Heart right ventricle (tissue), 16 donors: Measurements from ENCODE around the gene RUNX1. TPM values are rescaled to one million over a fixed set of nuclear protein-coding genes. Genes with fewer than 3 reads are reported as not detected.

Experiments used
- ATAC-seq, 8 donors: fragments of 200-7000 bp; cut with Tn5 transposase; one replicate each; pipeline ENCODE4 v1.9.1; 2020; ENCODE audit warnings: mild to moderate bottlenecking in 8 of 8, moderate library complexity in 8 of 8, moderate number of reproducible peaks in 1 of 8
- DNase-seq, 2 donors: peaks; one replicate each; pipeline ENCODE4 v3.0.0-alpha.2; 2020
- H3K27ac ChIP-seq, 10 donors: fragments of 200-600 bp; sonication (generic) in 2 of 10; one replicate each; pipeline versions ENCODE4 v1.5.0 to v1.8.0; 2020 to 2022; ENCODE audit warnings: mild to moderate bottlenecking in 3 of 10
- H3K27me3 ChIP-seq, 7 donors: fragments of 200-600 bp; one replicate each; pipeline ENCODE4 v1.8.0; 2021 to 2022; ENCODE audit warnings: mild to moderate bottlenecking in 2 of 7
- H3K36me3 ChIP-seq, 9 donors: fragments of 200-600 bp; sonication (generic) in 1 of 9; one replicate each; pipeline versions ENCODE4 v1.5.0 to v1.8.0; 2020 to 2022; ENCODE audit warnings: mild to moderate bottlenecking in 2 of 9
- H3K4me1 ChIP-seq, 9 donors: fragments of 200-600 bp; sonication (generic) in 1 of 9; one replicate each; pipeline versions ENCODE4 v1.5.0 to v1.8.0; 2020 to 2022; ENCODE audit warnings: mild to moderate bottlenecking in 4 of 9
- H3K4me3 ChIP-seq, 10 donors: fragments of 200-600 bp; sonication (generic) in 2 of 10; one replicate each; pipeline versions ENCODE4 v1.5.0 to v1.8.0; 2020 to 2022; ENCODE audit warnings: mild to moderate bottlenecking in 7 of 10, moderate library complexity in 2 of 10
- H3K9me3 ChIP-seq, 11 donors: fragments of 200-600 bp in 10 of 11; sonication (generic) in 2 of 11; one replicate each; pipeline versions ENCODE4 v1.5.0 to v1.8.0; 2013 to 2022; ENCODE audit warnings: mild to moderate bottlenecking in 2 of 11, control low read depth in 1 of 11, moderate library complexity in 1 of 11
- WGBS, 2 donors: extraction: QIAGEN DNeasy Blood & Tissue Kit; methylation state at CpG; one replicate each; pipeline ENCODE4 v1.1.7; 2013; ENCODE audit warnings: inconsistent platforms in 1 of 2; 5-methylcytosine and 5-hydroxymethylcytosine counted together
- intact Hi-C, 10 donors: fragments of 100-400 bp; cut with DNase I; formaldehyde crosslinking; loops; one replicate each; pipeline versions ENCODE4 v1.11.1 to v1.14.2; 2022
- polyA plus RNA-seq, 2 donors: library from polyadenylated mRNA; stranded (reverse); fragments of 200-250 nt; gene quantifications; one replicate each; pipeline ENCODE4 v1.2.3, GENCODE V29; 2013
- total RNA-seq, 10 donors: library from RNA; stranded (reverse); fragmentation: NEBNext Ultra II Directional in 3 of 10; extraction: Animal tissue kit (Norgen Biotek cat#: 25700) in 3 of 10; gene quantifications; one replicate each; pipeline versions ENCODE4 v1.2.1 to v1.2.4, GENCODE V29; 2021 to 2023
- TF ChIP-seq, protein P1 (sequence below), 9 donors: fragments of 200-600 bp; sonication (generic) in 2 of 9; IDR thresholded peaks; one replicate each; pipeline versions ENCODE4 v1.5.0 to v1.8.0; 2021 to 2022; ENCODE audit warnings: antibody characterized with exemption in 9 of 9, mild to moderate bottlenecking in 5 of 9, moderate library complexity in 1 of 9
- donor health status: Arrhythmogenic right ventricular cardiomyopathy.
- donor health status: ischemic (EF 13 %, LVEDD 7.1; RV severe dilation, severe dysfunction).
- donor health status: healthy with polysubstance abuse.
- donor health status: DM: no; HTN: yes; CAD: no.
- donor health status: DM: no; HTN: no; CAD: no.
- donor health status: ischemic (EF 25% LVEDD 6.9; RV normal size, moderate dysfunction).
- donor health status: ischemic (EF 25% LVEDD 5.7; RV mildly dilated, moderate dysfunction).
- donor health status: healthy.
- donor health status: DM: yes; HTN: yes; CAD: no.
- donor health status: Ischemic cardiomyopathy.
- donor health status: ischemic (EF 35%, LVEDD 5.7; RV mildly dilated, moderate dysfunction).
- donor health status: nonischemic (EF 11% LVEDD 7.7; RV severe dilation, severe dysfunction).
- donor health status: DM: yes; HTN: yes; CAD: no.
- donor health status: PGD.
- donor health status: ischemic (EF 29% LVEDD 5.4; RV normal size, mild dysfunction).
- donor health status: nonischemic (EF 23%, LVEDD 6.1; RV moderate dilation, normal function).

Gene RUNX1
- total and polyA plus RNA-seq, 12 donors: 0.88 to 29.3 (median 3.5) TPM

GRCh38 chr21:34882719-34883131 is 166.4 kb downstream of the RUNX1 start:
- Histone ChIP-seq H3K27ac (peak overlapping the region in 4 of 10 donors; percentile 11 to 99 (median 16)), H3K27me3 (peaks cover 3 to 64% (median 56%) of the 10 kb centered on the region in 7 donors), H3K4me3 (peak overlapping the region in 5 of 10 donors; percentile 59 to 73 (median 69)), H3K36me3 (peaks cover 0 to 61% (median 0%) of the 10 kb centered on the region in 9 donors), H3K9me3 (no peaks in the 10 kb centered on the region), H3K4me1 (peaks cover 0 to 49% (median 11%) of the 10 kb centered on the region in 9 donors)
- TF ChIP-seq, protein P1, sequence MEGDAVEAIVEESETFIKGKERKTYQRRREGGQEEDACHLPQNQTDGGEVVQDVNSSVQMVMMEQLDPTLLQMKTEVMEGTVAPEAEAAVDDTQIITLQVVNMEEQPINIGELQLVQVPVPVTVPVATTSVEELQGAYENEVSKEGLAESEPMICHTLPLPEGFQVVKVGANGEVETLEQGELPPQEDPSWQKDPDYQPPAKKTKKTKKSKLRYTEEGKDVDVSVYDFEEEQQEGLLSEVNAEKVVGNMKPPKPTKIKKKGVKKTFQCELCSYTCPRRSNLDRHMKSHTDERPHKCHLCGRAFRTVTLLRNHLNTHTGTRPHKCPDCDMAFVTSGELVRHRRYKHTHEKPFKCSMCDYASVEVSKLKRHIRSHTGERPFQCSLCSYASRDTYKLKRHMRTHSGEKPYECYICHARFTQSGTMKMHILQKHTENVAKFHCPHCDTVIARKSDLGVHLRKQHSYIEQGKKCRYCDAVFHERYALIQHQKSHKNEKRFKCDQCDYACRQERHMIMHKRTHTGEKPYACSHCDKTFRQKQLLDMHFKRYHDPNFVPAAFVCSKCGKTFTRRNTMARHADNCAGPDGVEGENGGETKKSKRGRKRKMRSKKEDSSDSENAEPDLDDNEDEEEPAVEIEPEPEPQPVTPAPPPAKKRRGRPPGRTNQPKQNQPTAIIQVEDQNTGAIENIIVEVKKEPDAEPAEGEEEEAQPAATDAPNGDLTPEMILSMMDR (IDR thresholded peaks at IDR 0.05): no peak
- WGBS, 2 donors: 83 to 88% methylated on average over 2 of the region's 2 CpGs
- intact Hi-C loops: loop anchor here in 4 of 10 donors (10.0 kb wide), 4 partner anchors 522 to 1052 kb away; no protein-coding TSS in a partner anchor
- DNase-seq (no peak), ATAC-seq (peak in 2 of 8 donors; percentile 57 to 65)

GRCh38 chr21:34881839-34882371 is 167.2 kb downstream of the RUNX1 start:
- Histone ChIP-seq H3K27me3 (peaks cover 3 to 56% (median 51%) of the 10 kb centered on the region in 7 donors), H3K4me1 (peaks cover 0 to 46% (median 9%) of the 10 kb centered on the region in 9 donors), H3K27ac (peak overlapping the region in 3 of 10 donors; percentile 11 to 99 (median 15)), H3K36me3 (peaks cover 0 to 69% (median 0%) of the 10 kb centered on the region in 9 donors), H3K9me3 (no peaks in the 10 kb centered on the region), H3K4me3 (peak overlapping the region in 5 of 10 donors; percentile 3 to 73 (median 13))
- no peak for DNase-seq
- ATAC-seq: no peak
- WGBS, 2 donors: 73 to 84% methylated on average over 4 of the region's 4 CpGs
- intact Hi-C loops: loop anchor here in 4 of 10 donors (10.0 kb wide), 4 partner anchors 523 to 1053 kb away; no protein-coding TSS in a partner anchor
- TF ChIP-seq, protein P1 (IDR thresholded peaks at IDR 0.05): no peak

GRCh38 chr21:34881421-34881820 is 167.7 kb downstream of the RUNX1 start:
- peak overlapping the region in 1 of 10 donors; percentile 99 for H3K27ac ChIP-seq
- intact Hi-C loops: loop anchor here in 4 of 10 donors (10.0 kb wide), 4 partner anchors 523 to 1053 kb away; no protein-coding TSS in a partner anchor
- H3K27me3 ChIP-seq: peaks cover 0 to 51% (median 46%) of the 10 kb centered on the region in 7 donors
- TF ChIP-seq, protein P1 (IDR thresholded peaks at IDR 0.05): no peak
- WGBS, 2 donors: 79 to 89% methylated on average over 3 of the region's 3 CpGs
- no peaks in the 10 kb centered on the region for H3K9me3 ChIP-seq
- peaks cover 0 to 74% (median 0%) of the 10 kb centered on the region in 9 donors for H3K36me3 ChIP-seq
- peak overlapping the region in 2 of 10 donors; percentile 12 to 69 for H3K4me3 ChIP-seq
- ATAC-seq (no peak), DNase-seq (no peak)
- H3K4me1 ChIP-seq: peaks cover 0 to 47% (median 5%) of the 10 kb centered on the region in 9 donors

- no peak for DNase-seq
- Histone ChIP-seq H3K27me3 (peaks cover 0 to 41% (median 36%) of the 10 kb centered on the region in 7 donors), H3K36me3 (peaks cover 0 to 79% (median 0%) of the 10 kb centered on the region in 9 donors), H3K4me1 (peaks cover 0 to 48% (median 0%) of the 10 kb centered on the region in 9 donors), H3K4me3 (peak overlapping the region in 1 of 10 donors; percentile 69), H3K9me3 (no peaks in the 10 kb centered on the region), H3K27ac (no peak overlapping the region)
- no peak for ATAC-seq
- 91 to 93% methylated on average over 7 of the region's 7 CpGs for WGBS, 2 donors
- intact Hi-C loops: loop anchor here in 4 of 10 donors (10.0 kb wide), 4 partner anchors 524 to 1054 kb away; no protein-coding TSS in a partner anchor
- TF ChIP-seq, protein P1 (IDR thresholded peaks at IDR 0.05): no peak
These were observed 168.7 kb downstream of the RUNX1 start for GRCh38 chr21:34880401-34880800.
